GM21529 (cell line): ENCODE measurements around the gene MAP1S.

Experiments used
- ATAC-seq: cut with Tn5 transposase; IDR thresholded peaks from one replicate; pipeline ENCODE4 v1.9.1; 2021; ENCODE audit not compliant: unreplicated experiment

MAP1S gene

DNA sequence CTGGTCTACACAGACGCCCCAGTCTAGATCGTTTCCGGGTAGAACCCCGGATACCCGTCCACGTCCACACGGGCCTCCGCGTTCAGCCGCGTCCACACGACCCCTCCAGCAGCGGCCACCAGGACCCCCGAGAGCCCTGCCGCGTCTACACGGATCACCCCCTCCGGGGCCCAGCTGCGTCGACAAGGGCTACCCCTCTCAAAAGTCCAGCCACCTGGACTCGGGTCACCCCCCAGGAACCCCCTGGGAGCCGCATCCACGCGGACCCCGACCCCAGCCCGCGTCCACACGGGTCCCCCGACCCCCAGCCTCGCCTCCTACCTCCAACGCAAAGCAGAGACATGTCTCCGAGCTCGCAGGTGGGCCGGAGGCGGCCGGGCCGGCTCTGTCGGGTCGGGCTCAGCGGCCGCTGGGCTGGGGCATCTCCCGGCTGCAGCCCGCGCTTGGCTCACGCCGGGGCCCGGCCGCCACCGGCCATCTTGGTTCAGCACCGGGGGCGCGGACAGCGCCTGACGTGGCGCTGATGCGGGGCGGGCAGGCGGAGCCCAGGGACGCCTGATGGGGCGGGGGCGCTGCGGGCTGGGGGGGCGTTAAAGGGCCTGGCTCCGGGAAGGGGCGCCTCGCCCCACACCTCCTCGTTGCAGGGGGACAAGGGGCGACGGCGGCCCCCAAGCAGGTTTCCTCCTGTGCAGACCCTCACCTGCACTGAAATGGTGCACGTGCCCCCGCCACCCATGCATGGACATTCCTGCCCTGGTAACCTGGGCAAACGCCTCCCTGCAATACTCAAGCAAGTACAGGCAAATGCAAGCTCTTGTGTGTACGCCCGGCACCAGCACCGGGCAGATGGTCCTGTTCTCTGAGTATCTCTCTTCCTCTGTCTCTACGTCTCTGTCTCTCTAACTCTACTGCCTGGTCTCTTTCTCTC lies 31.2 kb upstream of the MAP1S start, which contains the start of gene UNC13A:
UNC13A (minus strand) TSS at position 498 of the 928 bp plus-strand sequence; CDS start at position 343, 155 bp downstream.
- ATAC-seq: no peak

- ATAC-seq: no peak
These were observed 30.3 kb upstream of the MAP1S start for GRCh38 chr19:17688853-17689595.

GRCh38 chr19:17692566-17692965 lies 26.7 kb upstream of the MAP1S start:
- no peak for ATAC-seq

- no peak for ATAC-seq
These were observed 24.1 kb upstream of the MAP1S start for GRCh38 chr19:17695198-17695597.

- no peak for ATAC-seq
These were observed 15.3 kb upstream of the MAP1S start for GRCh38 chr19:17703824-17704463.

DNA sequence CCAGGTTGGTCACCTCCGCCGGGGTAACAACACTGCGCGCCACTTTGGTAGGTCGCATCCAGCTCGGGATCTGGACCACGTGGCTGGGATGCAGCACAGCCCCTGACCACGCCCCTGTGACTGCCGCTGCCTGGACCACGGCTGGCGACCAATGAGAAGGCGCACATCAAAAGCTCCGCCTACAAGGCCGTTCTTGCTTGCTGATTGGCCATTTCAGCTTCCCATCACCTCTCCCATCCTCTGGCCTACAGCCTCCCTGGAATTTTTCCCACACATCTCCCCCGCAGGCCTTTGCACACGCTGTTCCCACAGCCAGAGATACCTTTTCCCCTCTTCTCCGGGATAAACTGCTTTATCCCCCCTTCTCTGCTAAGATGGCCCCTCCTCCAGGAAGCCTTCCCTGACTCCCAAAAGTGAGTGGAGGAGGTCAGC lies 12.5 kb upstream of the MAP1S start:
- ATAC-seq: no peak

DNA sequence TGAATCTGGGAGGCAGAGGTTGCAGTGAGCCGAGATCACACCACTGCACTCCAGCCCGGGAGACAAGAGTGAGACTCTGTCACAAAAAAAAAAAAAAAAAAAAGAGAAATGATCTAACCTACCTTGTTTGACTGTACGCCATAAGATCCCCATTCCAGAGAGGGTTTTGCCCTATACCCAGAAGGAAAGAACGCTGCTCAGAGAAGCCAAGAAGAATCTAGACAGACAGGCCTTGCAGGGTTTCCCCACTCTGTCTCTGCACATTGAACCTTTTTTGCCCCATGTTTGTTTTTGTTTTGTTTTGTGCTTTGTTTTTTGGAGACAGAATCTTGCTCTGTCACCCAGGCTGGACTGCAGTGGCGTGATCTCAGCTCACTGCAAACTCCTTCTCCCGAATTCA lies 7.4 kb upstream of the MAP1S start:
- ATAC-seq: no peak

- ATAC-seq: no peak
These were observed 2.9 kb upstream of the MAP1S start for GRCh38 chr19:17716309-17716929.

DNA sequence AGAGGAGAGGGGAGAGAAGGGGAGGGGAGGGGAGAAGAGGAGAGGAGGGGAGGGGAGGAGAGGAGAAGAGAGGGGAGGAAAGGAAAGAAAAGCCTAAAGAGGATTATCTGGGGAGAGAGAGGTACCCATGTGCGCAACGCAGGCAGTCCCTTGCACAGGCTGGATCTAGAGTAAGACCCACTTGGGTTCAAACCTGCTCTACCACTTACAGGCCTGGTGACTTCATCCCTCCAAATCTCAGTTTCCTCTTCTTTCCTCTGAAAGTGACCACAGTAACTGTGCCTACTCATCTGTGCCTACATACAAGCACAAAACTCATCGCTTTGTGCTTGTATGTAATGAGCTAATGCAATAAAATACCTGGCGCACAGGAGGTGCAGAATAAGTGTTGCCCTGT lies 732 bp upstream of the MAP1S start:
- no peak for ATAC-seq

DNA sequence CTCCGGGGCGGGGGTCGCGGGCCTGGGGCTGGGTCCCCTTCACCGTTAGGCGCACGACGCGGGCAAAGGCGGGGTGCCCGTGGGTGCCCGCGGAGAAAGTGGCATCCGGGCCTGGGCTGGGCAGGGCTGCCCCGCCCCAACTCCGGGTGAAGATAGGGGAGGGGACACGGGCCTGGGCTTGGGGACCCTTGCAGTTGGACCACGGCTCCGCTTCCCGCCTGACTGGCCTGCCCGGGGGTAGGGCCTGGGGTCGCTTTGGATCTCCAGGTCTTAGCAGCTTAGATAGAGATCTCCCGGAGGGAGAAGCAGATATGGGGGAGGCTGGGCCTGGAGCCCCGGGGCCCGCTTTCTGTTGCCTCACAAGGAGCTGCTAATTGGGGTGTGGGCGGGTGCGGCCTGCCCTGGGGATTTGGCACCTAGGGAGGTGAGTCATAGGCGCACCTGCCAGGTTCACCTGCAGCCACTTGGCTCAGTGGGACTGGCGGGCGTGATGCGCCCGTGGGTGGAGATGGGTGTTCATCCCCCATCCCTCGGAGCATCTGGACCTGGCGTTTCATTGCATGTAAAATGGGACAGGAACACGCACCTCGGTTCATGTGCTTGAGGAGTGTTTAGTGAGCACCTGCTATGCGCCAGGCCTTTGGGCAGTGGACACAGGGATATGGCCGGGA lies 585 bp downstream of the MAP1S start:
- no peak for ATAC-seq

DNA sequence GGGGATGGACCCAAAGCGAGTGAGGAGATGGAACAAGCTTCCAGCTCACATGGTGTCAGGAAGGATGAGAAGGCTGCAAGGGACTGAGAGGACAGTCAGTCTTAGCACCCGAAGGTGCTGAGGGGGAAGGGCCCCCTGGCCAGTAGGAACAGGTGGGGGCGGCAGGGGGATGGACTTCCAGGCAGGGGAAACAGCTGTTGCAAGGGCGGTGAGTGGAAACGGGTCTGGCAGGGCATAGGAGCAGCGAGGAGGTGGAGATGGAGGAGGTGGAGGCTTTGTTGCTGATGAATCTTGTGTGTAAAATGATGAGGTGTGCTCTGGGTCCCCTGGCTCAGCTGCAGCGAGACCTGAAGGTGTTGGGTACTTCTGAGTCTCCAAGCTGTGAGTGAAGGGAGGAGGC lies 1.2 kb downstream of the MAP1S start:
- no peak for ATAC-seq

DNA sequence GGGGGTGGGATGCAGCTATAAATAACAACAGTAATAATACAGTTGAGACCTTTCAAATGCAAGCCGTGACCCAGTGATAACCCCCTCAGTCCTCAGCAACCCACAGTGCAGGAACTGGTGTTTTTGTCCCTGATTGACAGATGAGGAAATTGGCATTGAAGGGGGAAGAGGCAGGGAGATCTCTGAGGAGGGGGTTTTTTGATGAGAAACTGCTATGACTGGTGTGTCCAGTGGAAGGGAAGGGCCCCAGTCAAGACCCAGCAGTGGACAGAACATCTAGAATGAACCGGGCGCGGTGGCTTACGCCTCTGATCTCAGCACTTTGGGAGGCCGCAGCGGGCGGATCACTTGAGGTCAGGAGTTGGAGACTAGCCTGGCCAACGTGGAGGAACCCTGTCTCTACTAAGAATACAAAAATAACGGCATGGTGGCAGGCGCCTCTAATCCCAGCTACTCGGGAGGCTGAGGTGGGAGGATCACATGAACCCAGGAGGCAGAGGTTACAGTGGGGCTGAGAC lies 1.9 kb downstream of the MAP1S start:
- ATAC-seq: no peak

- ATAC-seq: no peak
These were observed 2.5 kb downstream of the MAP1S start for GRCh38 chr19:17721821-17722220.

GRCh38 chr19:17722655-17723240 lies 3.5 kb downstream of the MAP1S start:
- no peak for ATAC-seq

DNA sequence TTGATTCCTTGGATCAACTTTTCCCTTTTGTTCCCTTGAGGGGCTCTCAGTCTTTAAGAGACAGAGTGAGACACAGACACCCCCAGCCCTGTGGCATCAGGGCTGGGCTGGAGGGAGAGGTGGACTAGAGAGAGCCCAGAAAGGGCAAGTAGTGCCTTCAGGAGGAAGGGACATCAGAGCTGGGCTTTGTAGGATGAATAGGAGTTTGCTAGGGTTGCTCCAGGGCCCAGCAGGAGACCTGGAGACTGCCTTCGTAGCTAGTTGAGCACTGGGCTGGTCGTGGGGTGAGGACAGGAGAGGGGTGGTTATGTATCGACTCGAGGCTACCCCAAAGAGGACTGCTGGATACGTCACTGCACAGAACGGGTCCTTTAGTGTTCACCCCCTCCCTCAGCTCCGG lies 5.4 kb downstream of the MAP1S start:
- ATAC-seq: no peak

DNA sequence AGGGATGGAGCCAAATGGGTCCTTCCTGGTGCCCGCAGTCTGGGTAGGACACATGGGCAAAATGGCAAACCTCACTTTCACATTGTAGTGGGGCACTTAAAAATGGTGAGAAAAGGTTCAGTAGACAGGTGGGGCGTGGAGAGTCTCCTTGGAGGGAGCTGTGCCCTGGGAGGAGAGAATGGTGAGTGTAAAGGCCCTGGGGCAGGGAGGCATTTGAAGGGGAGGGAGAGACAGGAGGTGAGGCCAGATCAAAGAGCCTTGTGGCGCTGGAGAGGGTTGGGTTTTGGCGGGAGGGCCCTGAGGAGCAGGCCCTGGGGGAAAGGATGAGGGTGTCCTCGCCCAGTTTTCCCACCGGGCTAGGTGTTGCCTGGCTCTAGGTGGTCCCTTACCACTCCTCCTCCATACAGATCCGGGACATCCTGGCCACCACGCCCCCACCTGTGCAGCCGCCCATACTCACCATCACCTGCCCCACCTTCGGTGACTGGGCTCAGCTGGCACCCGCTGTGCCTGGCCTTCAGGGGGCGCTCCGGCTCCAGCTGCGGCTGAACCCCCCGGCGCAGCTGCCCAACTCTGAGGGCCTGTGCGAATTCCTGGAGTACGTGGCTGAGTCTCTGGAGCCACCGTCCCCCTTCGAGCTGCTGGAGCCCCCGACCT lies 6.3 kb downstream of the MAP1S start:
- ATAC-seq: no peak

GRCh38 chr19:17726136-17726741 lies 7.0 kb downstream of the MAP1S start:
- no peak for ATAC-seq

- ATAC-seq: no peak
These were observed 7.9 kb downstream of the MAP1S start for GRCh38 chr19:17726964-17727773.
